Effector memory CD8-positive, alpha-beta T cell (primary cell): ENCODE data around the gene CAGE1.

Experiments used
- ATAC-seq: fragments of 150-1000 bp; cut with Tn5 transposase; replicated peaks from 2 replicates; pipeline ENCODE4 v1.10.0; 2021; ENCODE audit warnings: mild to moderate bottlenecking, moderate library complexity
- DNase-seq, 3 experiments: peaks; one replicate each; pipeline ENCODE4 v3.0.0; 2021
- H3K27ac Mint-ChIP-seq, 2 donors: one replicate each; pipeline ENCODE4 v1.8.0; 2022; ENCODE audit warnings: mild to moderate bottlenecking in 2 of 2, mixed read lengths in 2 of 2, moderate library complexity in 2 of 2
- H3K27me3 Mint-ChIP-seq, 2 donors: one replicate each; pipeline ENCODE4 v1.8.0; 2022; ENCODE audit warnings: mixed read lengths in 2 of 2
- H3K36me3 Mint-ChIP-seq: one replicate; pipeline ENCODE4 v1.8.0; 2022; ENCODE audit warnings: mild to moderate bottlenecking, moderate library complexity, mixed read lengths; ENCODE audit not compliant: insufficient read depth
- H3K4me1 Mint-ChIP-seq, 2 donors: one replicate each; pipeline ENCODE4 v1.8.0; 2022; ENCODE audit warnings: low read depth in 2 of 2, mixed read lengths in 2 of 2
- H3K4me3 Mint-ChIP-seq, 2 donors: one replicate each; pipeline ENCODE4 v1.8.0; 2022; ENCODE audit warnings: mild to moderate bottlenecking in 2 of 2, mixed read lengths in 2 of 2, moderate library complexity in 2 of 2
- H3K9me3 Mint-ChIP-seq, 2 donors: one replicate each; pipeline ENCODE4 v1.8.0; 2022; ENCODE audit warnings: mixed read lengths in 2 of 2

The CAGE1 gene

DNA sequence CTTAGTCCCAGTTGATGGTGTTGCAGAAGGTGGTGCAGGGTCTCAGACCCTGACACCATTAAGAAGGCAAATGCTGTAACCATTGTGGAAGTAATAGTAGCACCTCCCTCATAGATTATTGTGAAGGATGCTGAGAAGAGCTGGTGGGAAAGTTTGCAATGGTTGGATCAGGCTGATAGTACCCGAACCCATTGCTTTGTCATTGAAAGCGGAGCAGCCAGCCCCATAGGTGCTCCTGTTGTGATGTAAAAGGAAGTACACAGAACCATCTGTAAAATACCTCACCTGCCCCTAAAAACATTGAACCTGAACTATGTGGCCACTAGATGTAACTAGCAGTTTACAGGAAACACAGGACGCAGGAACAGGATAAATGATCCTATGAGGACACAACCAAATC is 31.5 kb upstream of the CAGE1 start:
- Mint-ChIP-seq H3K27me3 (no peaks in the 10 kb centered on the region), H3K9me3 (no peaks in the 10 kb centered on the region), H3K27ac (peak overlapping the region in 1 of 2 donors; percentile 41), H3K36me3 (peaks cover 27% of the 10 kb centered on the region), H3K4me1 (peaks cover 0 to 4% of the 10 kb centered on the region in 2 donors), H3K4me3 (no peak overlapping the region)
- ATAC-seq (no peak), DNase-seq (no peak)

DNA sequence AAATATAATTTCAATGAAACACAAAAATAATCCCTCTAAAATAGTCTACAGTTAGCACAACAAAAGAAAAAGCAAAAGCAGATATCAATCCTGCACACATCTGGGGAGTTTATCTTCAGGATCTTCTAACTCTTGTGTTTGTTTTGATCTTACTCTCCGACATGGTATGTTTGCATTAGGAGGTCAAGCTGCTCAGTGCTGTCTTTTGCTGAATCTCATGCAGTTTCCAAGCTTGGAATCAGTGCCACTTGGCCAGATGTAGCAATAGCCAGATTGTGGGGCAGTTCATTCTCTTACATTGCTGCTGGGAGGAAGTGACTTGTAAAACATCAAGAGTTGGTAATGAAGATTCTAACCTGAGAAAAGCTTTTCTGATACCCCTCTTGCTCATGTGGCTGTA is 29.5 kb upstream of the CAGE1 start:
- H3K36me3 Mint-ChIP-seq = peaks cover 47% of the 10 kb centered on the region
- H3K27ac Mint-ChIP-seq = peak overlapping the region in 1 of 2 donors; percentile 2
- H3K4me1 Mint-ChIP-seq = peaks cover 0 to 4% of the 10 kb centered on the region in 2 donors
- no peaks in the 10 kb centered on the region for H3K9me3 Mint-ChIP-seq
- no peak for ATAC-seq
- no peak overlapping the region for H3K4me3 Mint-ChIP-seq
- H3K27me3 Mint-ChIP-seq = no peaks in the 10 kb centered on the region
- DNase-seq = no peak

DNA sequence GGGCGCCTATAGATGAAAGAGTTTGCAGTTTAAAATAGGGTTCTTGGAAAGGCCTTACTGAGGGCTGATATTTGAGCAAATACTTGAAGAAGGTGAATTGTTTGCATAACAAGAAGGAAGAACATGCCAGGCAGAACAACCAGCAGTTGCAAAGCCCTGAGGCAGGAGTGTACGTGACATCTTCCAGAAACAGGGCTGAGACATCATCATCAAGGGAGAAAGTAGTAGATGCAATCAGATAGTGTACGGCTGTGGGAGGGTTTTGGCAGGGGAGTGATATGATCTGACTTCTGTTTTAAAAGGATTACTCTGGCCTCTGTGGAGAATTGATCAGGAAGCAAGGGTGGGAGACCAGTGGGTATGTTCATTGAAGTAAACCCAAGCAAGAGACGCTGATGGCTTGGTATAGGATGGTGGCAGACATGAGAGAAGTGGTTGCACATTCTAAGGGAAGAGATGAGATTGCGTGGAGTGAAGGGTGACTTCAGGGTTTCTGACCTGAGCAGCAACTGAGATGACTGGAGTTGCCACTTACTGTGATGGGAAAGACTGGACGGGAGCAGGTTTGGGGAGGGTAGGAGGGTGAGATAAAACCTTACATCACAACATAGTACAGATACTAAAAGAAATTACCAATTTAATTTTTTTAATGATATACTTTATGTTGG is 28.8 kb upstream of the CAGE1 start:
- peaks cover 54% of the 10 kb centered on the region for H3K36me3 Mint-ChIP-seq
- ATAC-seq = no peak

DNA sequence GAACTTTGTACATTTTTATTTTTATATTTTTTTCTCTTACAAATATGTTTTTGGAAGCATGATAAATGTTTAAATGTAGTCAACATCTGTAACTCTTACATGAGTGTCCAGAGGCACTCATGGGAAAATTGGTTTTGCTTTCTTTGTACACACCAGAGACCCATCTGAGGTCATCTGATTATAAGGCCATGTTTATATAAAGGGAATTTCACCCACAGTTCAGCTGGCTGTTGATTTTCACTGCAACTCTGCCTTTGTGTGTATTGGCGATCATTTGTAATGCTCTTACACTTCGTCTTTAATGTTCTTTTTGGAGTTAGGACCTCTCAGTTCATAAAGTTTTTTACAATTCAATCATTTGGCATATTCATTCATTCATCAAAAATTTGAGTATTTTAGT is 28.1 kb upstream of the CAGE1 start:
- peaks cover 61% of the 10 kb centered on the region for H3K36me3 Mint-ChIP-seq
- H3K4me3 Mint-ChIP-seq = no peak overlapping the region
- no peaks in the 10 kb centered on the region for H3K9me3 Mint-ChIP-seq
- H3K27me3 Mint-ChIP-seq = no peaks in the 10 kb centered on the region
- peak overlapping the region in 1 of 2 donors; percentile 6 for H3K27ac Mint-ChIP-seq
- no peaks in the 10 kb centered on the region for H3K4me1 Mint-ChIP-seq
- DNase-seq = no peak
- ATAC-seq = no peak

More for the DNA sequence above, 28.8 kb upstream of the CAGE1 start:
- no peaks in the 10 kb centered on the region for H3K27me3 Mint-ChIP-seq
- no peaks in the 10 kb centered on the region for H3K9me3 Mint-ChIP-seq
- peak overlapping the region; percentile 2 to 6 for H3K27ac Mint-ChIP-seq
- DNase-seq = no peak
- H3K4me3 Mint-ChIP-seq = no peak overlapping the region
- peaks cover 0 to 3% of the 10 kb centered on the region in 2 donors for H3K4me1 Mint-ChIP-seq

DNA sequence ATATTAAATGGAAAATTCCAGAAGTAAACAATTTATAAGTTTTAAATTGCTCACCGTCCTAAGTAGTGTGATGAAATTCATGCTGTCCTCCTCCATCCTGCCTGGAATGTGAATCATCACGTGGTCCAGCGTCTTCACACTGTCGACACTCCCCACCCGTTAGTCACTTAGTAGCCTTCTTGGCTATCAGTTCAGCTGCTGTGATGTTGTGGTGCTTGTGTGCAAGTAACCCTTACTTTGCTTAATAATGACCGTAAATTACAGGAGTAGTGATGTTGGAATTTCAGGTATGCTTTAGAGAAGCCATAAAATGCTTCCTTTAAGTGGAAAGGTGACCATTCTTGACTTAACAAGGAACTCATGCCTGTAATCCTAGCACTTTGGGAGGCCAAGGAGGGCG is 25.3 kb upstream of the CAGE1 start:
- H3K4me1 Mint-ChIP-seq = no peaks in the 10 kb centered on the region
- DNase-seq (no peak), ATAC-seq (no peak)
- no peaks in the 10 kb centered on the region for H3K27me3 Mint-ChIP-seq
- peaks cover 85% of the 10 kb centered on the region for H3K36me3 Mint-ChIP-seq
- peak overlapping the region in 1 of 2 donors; percentile 65 for H3K27ac Mint-ChIP-seq
- no peak overlapping the region for H3K4me3 Mint-ChIP-seq
- H3K9me3 Mint-ChIP-seq = no peaks in the 10 kb centered on the region

DNA sequence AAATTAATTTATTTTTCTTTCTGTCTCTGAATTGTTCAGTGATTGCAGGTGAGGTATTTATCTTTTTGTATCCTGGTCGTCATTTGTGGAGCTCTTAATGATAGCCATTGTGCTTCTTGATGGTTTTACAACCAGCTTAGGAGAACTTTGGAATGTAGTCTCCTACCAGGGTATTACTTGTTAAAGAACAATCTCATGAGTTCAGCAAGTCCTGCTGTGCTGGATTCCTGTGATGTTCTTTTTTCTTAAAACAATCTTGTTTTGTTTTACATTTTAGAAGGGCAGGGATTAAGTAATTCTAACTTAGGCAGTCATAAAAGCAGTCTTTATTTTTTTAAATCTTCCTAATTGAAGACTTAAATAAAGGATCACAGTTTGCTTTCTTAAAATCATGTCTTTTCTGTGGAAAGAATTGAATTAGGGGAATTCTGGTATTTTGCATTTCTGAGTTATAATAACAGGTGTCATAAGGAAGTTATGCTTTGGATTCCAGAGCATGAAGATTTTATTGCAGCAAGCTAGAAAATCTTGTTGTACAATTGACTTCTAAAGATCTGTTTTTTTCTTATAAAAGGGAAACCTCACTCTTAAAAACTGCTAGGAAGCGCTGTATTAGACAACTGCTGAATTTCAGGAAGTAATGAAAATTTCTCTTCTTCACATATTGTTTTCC is 23.7 kb upstream of the CAGE1 start:
- Mint-ChIP-seq H3K4me3 (no peak overlapping the region), H3K9me3 (no peaks in the 10 kb centered on the region), H3K4me1 (no peaks in the 10 kb centered on the region), H3K36me3 (peaks cover 96% of the 10 kb centered on the region), H3K27me3 (no peaks in the 10 kb centered on the region), H3K27ac (no peak overlapping the region)
- DNase-seq (no peak), ATAC-seq (no peak)

DNA sequence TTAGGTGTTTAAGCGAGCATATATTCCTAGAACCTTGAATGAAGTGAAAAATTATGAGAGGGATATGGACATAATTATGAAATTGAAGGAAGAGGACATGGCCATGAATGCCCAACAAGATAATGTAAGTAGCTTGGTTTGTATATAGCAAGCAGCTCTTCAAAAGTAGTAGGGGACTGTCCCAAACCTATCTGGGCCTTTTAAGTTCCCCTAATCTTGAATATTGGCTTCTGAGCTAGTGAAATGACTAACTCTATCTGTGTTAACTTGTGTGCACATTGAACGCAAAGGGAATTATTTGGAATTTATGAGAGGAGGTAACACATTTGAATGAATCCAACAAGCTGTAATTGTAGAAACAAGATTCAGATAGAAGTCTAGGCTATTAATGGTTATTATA is 21.8 kb upstream of the CAGE1 start:
- peaks cover 96% of the 10 kb centered on the region for H3K36me3 Mint-ChIP-seq

DNA sequence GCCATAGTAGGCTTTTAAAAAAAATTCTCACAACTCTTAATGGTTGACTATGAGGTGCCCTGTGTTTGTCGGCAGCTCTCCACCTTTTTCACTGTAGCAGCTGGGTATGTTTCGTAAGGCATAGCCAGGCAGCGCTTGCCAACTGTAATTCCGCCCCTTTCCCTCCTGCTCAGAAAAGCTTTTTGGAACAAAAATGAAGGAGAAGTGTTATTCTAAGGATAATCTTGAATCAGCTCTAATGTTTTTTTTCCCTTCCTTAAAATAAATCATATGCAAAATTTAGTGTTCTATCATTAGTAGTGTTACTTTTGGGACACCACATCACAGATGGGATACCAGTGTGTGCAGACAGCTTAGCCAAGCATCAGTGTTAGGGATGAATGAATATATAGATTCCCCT is 21.3 kb upstream of the CAGE1 start:
- peak overlapping the region in 1 of 2 donors; percentile 47 for H3K27ac Mint-ChIP-seq

More for the DNA sequence above, 21.8 kb upstream of the CAGE1 start:
- DNase-seq (no peak), ATAC-seq (no peak)
- no peaks in the 10 kb centered on the region for H3K9me3 Mint-ChIP-seq
- peak overlapping the region in 1 of 2 donors; percentile 47 for H3K27ac Mint-ChIP-seq
- H3K4me1 Mint-ChIP-seq = no peaks in the 10 kb centered on the region
- no peak overlapping the region for H3K4me3 Mint-ChIP-seq
- no peaks in the 10 kb centered on the region for H3K27me3 Mint-ChIP-seq

DNA sequence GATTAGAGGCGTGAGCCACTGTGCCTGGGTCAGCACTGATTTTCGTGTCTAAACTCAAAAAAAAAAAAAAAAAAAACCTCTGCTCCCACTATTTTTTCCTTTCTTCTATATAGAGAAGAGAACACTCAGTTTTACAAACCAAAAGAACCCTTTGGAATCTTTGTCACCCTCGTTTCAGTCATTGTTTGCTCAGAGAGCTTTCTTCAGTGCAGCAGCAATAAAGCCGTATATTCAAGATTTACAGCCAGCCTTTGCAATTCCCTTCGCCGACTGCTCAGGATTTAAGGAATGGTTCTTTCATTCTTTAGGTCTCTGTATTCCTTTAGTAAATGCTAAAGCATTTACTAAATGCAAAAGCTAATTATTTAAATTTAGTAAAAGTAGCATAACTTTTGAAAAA is 20.2 kb upstream of the CAGE1 start:
- Mint-ChIP-seq H3K4me3 (no peak overlapping the region), H3K27me3 (no peaks in the 10 kb centered on the region), H3K27ac (peak overlapping the region; percentile 28 to 77), H3K36me3 (peaks cover 96% of the 10 kb centered on the region), H3K4me1 (no peaks in the 10 kb centered on the region), H3K9me3 (no peaks in the 10 kb centered on the region)
- ATAC-seq = no peak
- no peak for DNase-seq

More for the DNA sequence above, 21.3 kb upstream of the CAGE1 start:
- ATAC-seq (no peak), DNase-seq (no peak)
- no peaks in the 10 kb centered on the region for H3K9me3 Mint-ChIP-seq
- no peaks in the 10 kb centered on the region for H3K4me1 Mint-ChIP-seq
- H3K36me3 Mint-ChIP-seq = peaks cover 96% of the 10 kb centered on the region
- no peak overlapping the region for H3K4me3 Mint-ChIP-seq
- H3K27me3 Mint-ChIP-seq = no peaks in the 10 kb centered on the region

DNA sequence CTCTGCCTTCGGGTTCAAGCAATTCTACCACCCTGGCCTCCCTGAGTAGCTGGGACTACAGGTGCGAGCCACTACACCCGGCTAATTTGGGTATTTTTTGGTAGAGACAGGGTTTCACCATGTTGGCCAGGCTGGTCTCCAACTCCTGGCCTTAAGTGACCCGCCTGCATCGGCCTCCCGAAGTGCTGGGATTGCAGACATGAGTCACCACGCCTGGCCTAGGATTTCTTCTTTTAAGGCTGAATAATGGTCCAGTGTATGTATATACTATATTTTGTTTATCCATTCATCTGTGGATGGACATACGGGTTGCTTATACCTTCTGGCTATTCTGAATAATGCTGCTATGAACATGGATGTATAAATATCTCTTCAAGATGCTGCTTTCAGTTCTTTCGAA is 17.2 kb upstream of the CAGE1 start:
- Mint-ChIP-seq H3K4me3 (no peak overlapping the region), H3K4me1 (no peaks in the 10 kb centered on the region), H3K36me3 (peaks cover 96% of the 10 kb centered on the region), H3K27ac (no peak overlapping the region), H3K9me3 (no peaks in the 10 kb centered on the region), H3K27me3 (no peaks in the 10 kb centered on the region)
- DNase-seq (no peak), ATAC-seq (no peak)

DNA sequence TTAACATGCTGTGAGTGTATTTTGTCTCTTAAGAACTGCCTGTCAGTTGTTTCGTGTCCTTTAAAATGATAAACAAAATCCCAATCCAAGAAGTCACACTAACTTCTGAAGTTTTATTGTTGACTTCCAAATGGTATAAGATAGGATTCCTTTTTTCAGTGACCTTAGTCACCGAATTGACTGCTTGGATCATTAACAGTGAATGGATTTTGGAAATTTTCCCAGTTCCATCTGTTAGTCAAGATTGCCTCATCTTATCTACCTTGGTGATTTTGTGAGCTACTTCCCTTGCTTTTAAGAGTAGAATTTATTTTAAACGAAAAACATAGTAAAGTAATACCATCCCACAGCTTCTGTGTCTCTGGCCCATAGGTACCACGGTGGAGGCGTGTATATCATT is 15.0 kb upstream of the CAGE1 start:
- Mint-ChIP-seq H3K9me3 (no peaks in the 10 kb centered on the region), H3K36me3 (peaks cover 88% of the 10 kb centered on the region), H3K27ac (no peak overlapping the region), H3K4me1 (no peaks in the 10 kb centered on the region), H3K4me3 (no peak overlapping the region), H3K27me3 (no peaks in the 10 kb centered on the region)
- no peak for DNase-seq
- ATAC-seq = no peak

DNA sequence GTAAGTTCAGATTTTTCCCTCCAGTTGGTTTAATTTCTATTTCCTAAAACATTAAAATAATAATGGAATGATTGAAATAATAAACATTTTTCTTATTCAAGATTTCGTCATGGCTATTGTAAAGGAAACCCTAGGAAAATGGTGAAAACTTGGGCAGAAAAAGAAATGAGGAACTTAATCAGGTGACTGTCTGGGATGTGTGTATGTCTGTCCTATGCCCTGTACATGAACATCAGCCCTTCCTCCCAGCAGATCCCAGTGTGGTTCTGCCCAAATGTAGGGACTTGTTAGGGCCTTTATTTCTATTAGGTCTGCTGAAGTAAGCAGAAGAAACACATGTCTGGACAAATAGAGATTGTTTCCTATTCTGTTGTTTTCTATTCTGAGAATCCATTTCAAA is 13.2 kb upstream of the CAGE1 start:
- Mint-ChIP-seq H3K4me1 (no peaks in the 10 kb centered on the region), H3K36me3 (peaks cover 89% of the 10 kb centered on the region), H3K27ac (no peak overlapping the region), H3K4me3 (no peak overlapping the region), H3K9me3 (no peaks in the 10 kb centered on the region), H3K27me3 (no peaks in the 10 kb centered on the region)
- ATAC-seq (no peak), DNase-seq (no peak)

DNA sequence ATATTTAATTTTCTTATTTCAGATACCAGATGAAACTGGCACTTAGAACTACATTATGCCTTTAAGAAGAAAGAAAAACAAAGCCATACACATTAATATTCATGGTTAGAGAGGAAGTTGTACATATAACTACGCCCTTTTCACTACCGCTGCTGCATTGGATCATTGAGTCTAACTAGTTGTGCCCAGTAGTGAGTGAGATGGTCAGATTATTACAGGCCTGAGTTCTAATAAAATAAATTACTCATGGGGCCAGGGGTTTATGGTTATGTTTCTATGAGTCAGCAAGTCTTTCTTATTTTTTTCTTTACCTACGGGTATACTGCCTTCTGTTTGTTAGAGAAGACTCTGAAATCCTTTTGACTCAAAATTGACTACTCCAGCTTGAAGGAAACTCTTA is 11.5 kb upstream of the CAGE1 start:
- H3K27ac Mint-ChIP-seq = peak overlapping the region in 1 of 2 donors; percentile 46
- no peaks in the 10 kb centered on the region for H3K9me3 Mint-ChIP-seq
- H3K36me3 Mint-ChIP-seq = peaks cover 81% of the 10 kb centered on the region
- ATAC-seq (no peak), DNase-seq (no peak)
- H3K27me3 Mint-ChIP-seq = no peaks in the 10 kb centered on the region
- no peaks in the 10 kb centered on the region for H3K4me1 Mint-ChIP-seq
- H3K4me3 Mint-ChIP-seq = no peak overlapping the region

DNA sequence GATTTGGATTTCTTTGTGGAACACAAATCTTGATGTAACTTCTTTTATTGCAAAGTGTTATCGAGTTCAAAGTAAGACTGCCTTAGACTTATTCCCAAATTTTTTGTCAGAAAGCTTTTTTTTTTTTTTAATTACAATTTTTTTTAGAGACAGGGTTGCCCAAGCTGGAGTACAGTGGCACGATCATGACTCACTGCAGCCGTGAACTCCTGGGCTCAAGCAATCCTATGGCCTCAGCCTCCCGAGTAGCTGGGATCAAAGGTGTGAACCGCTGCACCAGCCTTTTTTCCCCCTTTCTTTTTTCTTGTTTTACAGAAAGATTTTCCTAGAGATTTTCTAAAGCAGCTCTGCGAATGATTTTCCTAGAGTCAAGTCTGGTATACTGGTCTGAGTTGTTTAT is 2.9 kb upstream of the CAGE1 start:
- ATAC-seq (no peak), DNase-seq (no peak)
- peaks cover 39% of the 10 kb centered on the region for H3K36me3 Mint-ChIP-seq
- H3K4me1 Mint-ChIP-seq = peaks cover 25 to 34% of the 10 kb centered on the region in 2 donors
- H3K4me3 Mint-ChIP-seq = no peak overlapping the region
- H3K27me3 Mint-ChIP-seq = no peaks in the 10 kb centered on the region
- no peaks in the 10 kb centered on the region for H3K9me3 Mint-ChIP-seq
- peak overlapping the region in 1 of 2 donors; percentile 84 for H3K27ac Mint-ChIP-seq
